K562 (cell line): ENCODE measurements around the gene HS3ST3A1. TPM values are rescaled to one million over a fixed set of nuclear protein-coding genes. Genes with fewer than 3 reads are reported as not detected.
A peak's percentile ranks its signal among the peaks of the same experiment; 100 is the strongest.

Experiments
- CC2D1A ChIP-seq: fragments of 450-650 bp; IDR thresholded peaks from 2 replicates; pipeline ENCODE4 v1.6.1; 2017; ENCODE audit warnings: mild to moderate bottlenecking
- CGGBP1 ChIP-seq: fragments of 250-450 bp; sonication (Bioruptor Pico); IDR thresholded peaks from 2 replicates; pipeline ENCODE4 v1.9.0; 2021; ENCODE audit warnings: mild to moderate bottlenecking
- CREBBP ChIP-seq: IDR thresholded peaks from one replicate; pipeline ENCODE4 v1.6.1; 2012; ENCODE audit warnings: low read depth, mild to moderate bottlenecking, control low read depth, inconsistent platforms, low read length
- DACH1 ChIP-seq: fragments of 450-650 bp; IDR thresholded peaks from 2 replicates; pipeline ENCODE4 v1.6.1; 2018; ENCODE audit not compliant: partially characterized antibody
- EWSR1 ChIP-seq: fragments of 450-650 bp; IDR thresholded peaks from 2 replicates; pipeline ENCODE4 v1.6.1; 2018; ENCODE audit warnings: borderline replicate concordance, mild to moderate bottlenecking, low read depth, moderate library complexity; ENCODE audit not compliant: partially characterized antibody
- IRF9 ChIP-seq: fragments of 450-650 bp; IDR thresholded peaks from 2 replicates; pipeline ENCODE4 v1.6.1; 2016; ENCODE audit warnings: missing biosample characterization, missing genetic modification characterization
- JUNB ChIP-seq: fragments of 450-650 bp; formaldehyde crosslinking; conservative IDR thresholded peaks from 2 replicates; pipeline ENCODE4 v1.4.0; 2020; ENCODE audit warnings: mild to moderate bottlenecking
- JUND ChIP-seq, 2 experiments: IDR thresholded peaks; 2 replicates in 1 of 2; 3 replicates in 1 of 2; pipeline ENCODE4 v1.6.1; 2011; ENCODE audit warnings: borderline replicate concordance in 2 of 2, low read depth in 2 of 2, low read length in 2 of 2, improper control_type of control experiment in 1 of 2, missing biosample characterization in 1 of 2, missing genetic modification characterization in 1 of 2, missing genetic modification reagents in 1 of 2
- MITF ChIP-seq: IDR thresholded peaks from 2 replicates; pipeline ENCODE4 v1.6.1; 2014; ENCODE audit warnings: antibody characterized with exemption
- NCOA2 ChIP-seq, 2 experiments: fragments of 450-650 bp; IDR thresholded peaks; 2 replicates each; pipeline ENCODE4 v1.6.1; 2018; ENCODE audit warnings: mild to moderate bottlenecking in 2 of 2, moderate library complexity in 1 of 2; ENCODE audit not compliant: partially characterized antibody in 2 of 2
- POLR2AphosphoS2 ChIP-seq: IDR thresholded peaks from 2 replicates; pipeline ENCODE4 v1.6.1; 2012; ENCODE audit warnings: low read length, improper control_type of control experiment
- PTRF ChIP-seq: fragments of 450-650 bp; IDR thresholded peaks from 2 replicates; pipeline ENCODE4 v1.6.1; 2016; ENCODE audit warnings: mild to moderate bottlenecking, missing genetic modification characterization, missing compliant biosample characterization
- ZFP30 ChIP-seq: fragments of 250-450 bp; sonication (Bioruptor Pico); IDR thresholded peaks from 2 replicates; pipeline ENCODE4 v1.8.0; 2022; ENCODE audit warnings: moderate library complexity, mild to moderate bottlenecking, inconsistent platforms, borderline replicate concordance
- ZNF124 ChIP-seq: sonication (generic); formaldehyde crosslinking; IDR thresholded peaks from 2 replicates; pipeline ENCODE4 v1.8.1; 2022; ENCODE audit warnings: missing genetic modification reagents
- ZNF24 ChIP-seq: fragments of 450-650 bp; IDR thresholded peaks from 2 replicates; pipeline ENCODE4 v1.6.1; 2016
- ZNF584 ChIP-seq: fragments of 200-800 bp; sonication (Bioruptor generic); IDR thresholded peaks from 2 replicates; pipeline ENCODE4 v1.6.1; 2016; ENCODE audit warnings: low read depth, mild to moderate bottlenecking, missing genetic modification characterization, missing compliant biosample characterization
- ZNF717 ChIP-seq: fragments of 250-450 bp; sonication (Bioruptor Pico); IDR thresholded peaks from 2 replicates; pipeline ENCODE4 v1.5.0; 2021
- polyA plus RNA-seq, 8 experiments: library from polyadenylated mRNA; depleted of rRNA in 4 of 8; stranded (reverse) in 5 of 8; unstranded in 3 of 8; fragments of >200 nt; fragmentation: Nextera tagmentation in 2 of 8; fragmentation: Illumina TruSeq in 1 of 8; extraction: Ambion mirVana in 2 of 8; extraction: Trizol in 1 of 8; gene quantifications; 2 replicates each; pipeline versions ENCODE4 v1.2.1 to v1.2.3, GENCODE V29; 2011 to 2014; ENCODE audit warnings: inconsistent platforms in 1 of 8, missing spikeins in 1 of 8
- total RNA-seq, 7 experiments: library from RNA; depleted of rRNA in 6 of 7; stranded (reverse); fragments of >200 nt in 6 of 7; fragmentation: Illumina TruSeq in 2 of 7; extraction: Trizol in 2 of 7; gene quantifications; 2 replicates each; pipeline versions ENCODE4 v1.2.1 to v1.2.3, GENCODE V29; 2011 to 2021; ENCODE audit warnings: low replicate concordance in 1 of 7

Gene HS3ST3A1
- total and polyA plus RNA-seq, 9 of the 15 experiments (the other 6 are each of a cell fraction or from before 2014, with no cell fraction given) = 0.25 to 14.8 (median 2.3) TPM

- no peak for TF ChIP-seq CGGBP1 (CRISPR knock-in tag)
- no peak for TF ChIP-seq IRF9 (tag)
- no peak for TF ChIP-seq POLR2AphosphoS2
- TF ChIP-seq EWSR1 = no peak
- no peak for TF ChIP-seq ZNF717 (CRISPR knock-in tag)
- no peak for TF ChIP-seq DACH1
- TF ChIP-seq CC2D1A = no peak
- no peak for TF ChIP-seq ZFP30
- TF ChIP-seq ZNF124 (CRISPR knock-in tag) = no peak
- no peak for TF ChIP-seq NCOA2 (IDR thresholded peaks at IDR 0.05; ENCODE audit: partially characterized antibody in 2 of 2)
- no peak for TF ChIP-seq JUNB (CRISPR knock-in tag)
- no peak for TF ChIP-seq PTRF (tag)
- no peak for TF ChIP-seq CREBBP
- TF ChIP-seq ZNF584 (CRISPR knock-in tag) = no peak
- 0 out of 2 replicates have a peak, but pooled peaks have one; percentile 12 for TF ChIP-seq ZNF24
- peak; percentile 37; the same call in 1 of the 2 replicates for TF ChIP-seq JUND (IDR thresholded peaks at IDR 0.05; ENCODE audit: borderline replicate concordance, low read depth, low read length)
- peak; percentile 32; the same call in 1 of the 3 replicates for TF ChIP-seq JUND (tag; IDR thresholded peaks at IDR 0.05; ENCODE audit: borderline replicate concordance, low read depth, low read length)
- TF ChIP-seq MITF = no peak
These were observed 88.7 kb downstream of the HS3ST3A1 start (continued) for GRCh38 chr17:13513039-13513405.
